Esophagus squamous epithelium (tissue), 5 donors: ENCODE data around the gene DOK6. TPM values are rescaled to one million over a fixed set of nuclear protein-coding genes. Genes with fewer than 3 reads are reported as not detected.

Experiments
- DNase-seq: peaks from one replicate; lab custom pipeline; 2025; lab: John Stamatoyannopoulos, UW
- H3K27ac ChIP-seq, 4 donors: fragments of 200-600 bp; sonication (generic); one replicate each; pipeline ENCODE4 v1.5.1; 2016 to 2019; ENCODE audit warnings: mild to moderate bottlenecking in 1 of 4
- H3K27me3 ChIP-seq, 4 donors: fragments of 200-600 bp; sonication (generic); 1 replicate in 3 of 4; 2 replicates in 1 of 4; pipeline versions ENCODE4 v1.5.1 to v1.6.0; 2017 to 2021; ENCODE audit warnings: antibody characterized with exemption in 1 of 4
- H3K36me3 ChIP-seq, 3 donors: fragments of 200-600 bp; sonication (generic); one replicate each; pipeline ENCODE4 v1.5.1; 2016 to 2019
- H3K4me1 ChIP-seq, 3 donors: fragments of 200-600 bp; sonication (generic); one replicate each; pipeline ENCODE4 v1.5.1; 2017 to 2019
- H3K4me3 ChIP-seq, 4 donors: fragments of 200-600 bp; sonication (generic); 1 replicate in 3 of 4; 2 replicates in 1 of 4; pipeline ENCODE4 v1.5.1; 2016 to 2019; ENCODE audit warnings: mild to moderate bottlenecking in 2 of 4, moderate library complexity in 1 of 4
- H3K9me3 ChIP-seq, 3 donors: fragments of 200-600 bp; sonication (generic); one replicate each; pipeline ENCODE4 v1.5.1; 2016 to 2019
- POLR2A ChIP-seq, 4 donors: fragments of 450-650 bp; IDR thresholded peaks; one replicate each; pipeline ENCODE4 v1.6.1; 2017; ENCODE audit warnings: antibody characterized with exemption in 4 of 4, mild to moderate bottlenecking in 4 of 4, moderate library complexity in 3 of 4
- WGBS, 2 donors: methylation state at CpG; one replicate each; pipeline ENCODE4 v1.1.5; 2018; 5-methylcytosine and 5-hydroxymethylcytosine counted together
- intact Hi-C: fragments of 100-400 bp; cut with DNase I; formaldehyde crosslinking; loops from one replicate; pipeline ENCODE4 v1.15.0; 2022
- total RNA-seq, 4 donors: library from RNA; depleted of rRNA; stranded (reverse); fragments of >200 nt; gene quantifications; one replicate each; pipeline ENCODE4 v1.1.0, GENCODE V29; 2016
- TF ChIP-seq, protein P1 (sequence below), 6 experiments: fragments of 450-650 bp in 4 of 6; fragments of 200-600 bp in 2 of 6; sonication (generic) in 2 of 6; IDR thresholded peaks; one replicate each; pipeline ENCODE4 v1.5.1; 2016 to 2019; ENCODE audit warnings: antibody characterized with exemption in 6 of 6, mild to moderate bottlenecking in 4 of 6, moderate library complexity in 4 of 6
- donor health status: DM: yes; HTN: yes; CAD: no.

DOK6 gene
- total RNA-seq, 4 donors from 2014 or later, result 0.57 to 0.88 TPM; not detected in 2

DNA sequence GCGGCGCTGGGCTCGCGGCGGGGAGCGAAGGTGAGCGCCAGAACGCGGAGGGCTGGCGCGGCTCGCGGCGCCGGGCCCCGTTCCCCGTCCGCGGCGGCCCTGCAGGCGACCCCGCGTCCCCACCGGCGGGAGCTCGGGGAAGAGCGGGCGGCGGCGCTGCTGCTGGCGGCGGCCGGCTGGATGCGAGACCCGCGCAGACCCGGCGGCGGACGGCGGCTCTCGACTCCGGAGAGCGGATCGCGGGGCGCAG is 213 bp downstream of the DOK6 start:
- Histone ChIP-seq H3K4me3 (peak overlapping the region; percentile 22 to 63 (median 50)), H3K36me3 (no peaks in the 10 kb centered on the region), H3K27ac (peak overlapping the region in 3 of 4 donors; percentile 25 to 73 (median 42)), H3K27me3 (peaks cover 0 to 62% (median 7%) of the 10 kb centered on the region in 4 donors), H3K9me3 (no peaks in the 10 kb centered on the region), H3K4me1 (peaks cover 0 to 26% (median 0%) of the 10 kb centered on the region in 3 donors)
- intact Hi-C loops, result no loop called here
- no peak for DNase-seq
- TF ChIP-seq, protein P1, sequence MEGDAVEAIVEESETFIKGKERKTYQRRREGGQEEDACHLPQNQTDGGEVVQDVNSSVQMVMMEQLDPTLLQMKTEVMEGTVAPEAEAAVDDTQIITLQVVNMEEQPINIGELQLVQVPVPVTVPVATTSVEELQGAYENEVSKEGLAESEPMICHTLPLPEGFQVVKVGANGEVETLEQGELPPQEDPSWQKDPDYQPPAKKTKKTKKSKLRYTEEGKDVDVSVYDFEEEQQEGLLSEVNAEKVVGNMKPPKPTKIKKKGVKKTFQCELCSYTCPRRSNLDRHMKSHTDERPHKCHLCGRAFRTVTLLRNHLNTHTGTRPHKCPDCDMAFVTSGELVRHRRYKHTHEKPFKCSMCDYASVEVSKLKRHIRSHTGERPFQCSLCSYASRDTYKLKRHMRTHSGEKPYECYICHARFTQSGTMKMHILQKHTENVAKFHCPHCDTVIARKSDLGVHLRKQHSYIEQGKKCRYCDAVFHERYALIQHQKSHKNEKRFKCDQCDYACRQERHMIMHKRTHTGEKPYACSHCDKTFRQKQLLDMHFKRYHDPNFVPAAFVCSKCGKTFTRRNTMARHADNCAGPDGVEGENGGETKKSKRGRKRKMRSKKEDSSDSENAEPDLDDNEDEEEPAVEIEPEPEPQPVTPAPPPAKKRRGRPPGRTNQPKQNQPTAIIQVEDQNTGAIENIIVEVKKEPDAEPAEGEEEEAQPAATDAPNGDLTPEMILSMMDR (IDR thresholded peaks at IDR 0.05), result no peak
- no peak for TF ChIP-seq POLR2A (IDR thresholded peaks at IDR 0.05)
- no CpG with 5 or more reads among the region's 47 CpGs for WGBS, 2 donors

DNA sequence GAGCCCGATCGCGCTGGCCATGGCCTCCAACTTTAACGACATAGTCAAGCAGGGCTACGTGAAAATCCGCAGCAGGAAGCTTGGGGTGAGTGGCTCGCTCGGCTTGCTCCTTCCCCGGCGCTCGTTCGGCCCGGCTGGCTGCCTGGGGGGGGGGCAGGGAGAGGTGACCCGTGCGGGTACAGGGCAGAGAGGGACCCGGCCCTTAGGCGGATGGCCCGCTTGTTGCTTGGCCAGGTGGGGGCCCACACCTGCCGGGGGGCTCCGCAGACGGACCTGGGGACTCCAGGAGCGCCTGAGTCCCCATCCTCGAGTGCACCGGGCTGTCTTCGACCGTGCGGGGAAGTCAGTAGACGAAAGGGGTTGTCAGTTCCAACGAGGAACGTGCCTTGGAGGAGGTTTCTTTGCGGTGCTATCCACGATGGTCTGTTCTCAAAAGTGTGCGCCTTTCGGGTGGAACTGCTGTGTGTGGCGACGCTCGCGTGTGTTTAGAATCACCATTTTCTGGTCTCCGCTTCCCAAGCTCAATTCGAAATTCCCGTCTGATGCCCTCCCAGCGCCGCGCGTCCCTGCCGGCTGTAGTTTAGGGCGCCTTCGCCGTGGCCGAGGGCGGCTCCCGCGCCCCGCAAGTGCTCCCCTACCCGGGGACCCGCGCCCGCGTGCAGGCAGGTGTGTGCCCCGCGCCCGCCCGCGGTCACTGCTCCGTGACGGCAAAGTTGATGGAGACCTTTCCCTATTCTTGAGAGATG is 711 bp downstream of the DOK6 start:
- peaks cover 0 to 26% (median 0%) of the 10 kb centered on the region in 3 donors for H3K4me1 ChIP-seq
- H3K9me3 ChIP-seq, result no peaks in the 10 kb centered on the region
- no peaks in the 10 kb centered on the region for H3K36me3 ChIP-seq
- TF ChIP-seq, protein P1 (IDR thresholded peaks at IDR 0.05), result no peak
- no peak for TF ChIP-seq POLR2A (IDR thresholded peaks at IDR 0.05)
- WGBS, 2 donors, result 7 to 15% methylated on average over 3 to 29 of the region's 66 CpGs
- peak overlapping the region in 3 of 4 donors; percentile 25 to 73 (median 42) for H3K27ac ChIP-seq
- H3K27me3 ChIP-seq, result peaks cover 0 to 62% (median 7%) of the 10 kb centered on the region in 4 donors
- intact Hi-C loops, result no loop called here
- DNase-seq, result no peak
- peak overlapping the region; percentile 22 to 63 (median 50) for H3K4me3 ChIP-seq

DNA sequence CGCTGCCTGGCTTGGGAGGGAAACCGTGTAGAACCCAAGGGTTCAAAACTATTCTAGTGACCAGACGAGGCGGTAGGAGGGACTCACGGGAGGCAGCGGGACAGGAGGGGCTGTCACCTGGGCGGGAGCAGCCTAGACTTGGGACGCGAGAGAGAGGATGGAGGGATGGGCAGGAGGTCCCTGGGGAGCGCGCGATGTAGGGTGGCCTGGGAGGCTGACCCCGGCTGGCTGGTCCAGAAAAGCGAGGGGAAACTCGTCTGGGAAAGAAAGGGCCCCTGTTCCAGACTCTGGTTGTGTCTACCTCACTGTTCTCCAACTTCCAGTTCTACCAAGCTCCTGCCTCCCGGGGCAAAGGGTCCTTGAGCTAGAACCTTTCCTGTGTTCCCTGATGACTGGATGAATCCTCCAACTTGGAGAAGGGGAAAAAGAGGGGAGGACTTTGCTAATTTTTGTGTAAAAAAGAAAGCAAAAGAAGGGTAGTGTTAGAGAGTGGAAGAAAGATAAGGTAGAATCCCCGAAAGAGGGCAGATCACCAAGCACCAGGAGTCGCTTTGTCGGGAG is 1.4 kb downstream of the DOK6 start:
- intact Hi-C loops, result no loop called here
- H3K4me3 ChIP-seq, result peak overlapping the region; percentile 22 to 63 (median 50)
- WGBS, 2 donors, result 17 to 50% methylated on average over 5 to 11 of the region's 19 CpGs
- no peak for DNase-seq
- peaks cover 0 to 26% (median 0%) of the 10 kb centered on the region in 3 donors for H3K4me1 ChIP-seq
- TF ChIP-seq POLR2A (IDR thresholded peaks at IDR 0.05), result no peak
- TF ChIP-seq, protein P1 (IDR thresholded peaks at IDR 0.05), result no peak
- H3K36me3 ChIP-seq, result no peaks in the 10 kb centered on the region
- no peaks in the 10 kb centered on the region for H3K9me3 ChIP-seq
- H3K27me3 ChIP-seq, result peaks cover 0 to 62% (median 7%) of the 10 kb centered on the region in 4 donors
- peak overlapping the region in 1 of 4 donors; percentile 73 for H3K27ac ChIP-seq

DNA sequence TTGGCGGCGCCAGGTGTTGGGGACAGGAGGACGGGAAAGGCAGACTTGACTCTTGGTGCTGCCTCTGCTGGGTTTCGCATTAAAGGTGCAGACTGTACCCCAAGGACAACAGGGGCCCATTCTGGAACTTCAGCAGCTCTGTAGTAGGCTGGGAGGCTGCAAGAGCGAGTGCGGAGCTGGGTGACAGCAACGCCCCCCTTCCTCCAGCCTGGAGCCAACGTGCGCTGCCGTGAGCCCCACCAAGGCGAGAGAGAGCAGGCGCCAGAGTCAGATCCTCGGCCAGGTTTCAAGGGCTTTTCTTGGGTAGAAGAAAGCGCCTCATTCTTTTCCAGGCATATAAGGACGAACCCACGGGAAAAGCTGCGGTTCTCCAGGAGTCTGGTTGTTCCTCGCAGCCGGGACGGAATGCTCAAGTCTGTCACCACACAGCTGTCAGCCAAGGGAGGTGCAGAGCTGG is 1.9 kb downstream of the DOK6 start:
- no peak for DNase-seq
- 13 to 30% methylated on average over 10 of the region's 20 CpGs for WGBS, 2 donors
- H3K27ac ChIP-seq, result no peak overlapping the region
- peak overlapping the region in 3 of 4 donors; percentile 10 to 63 (median 53) for H3K4me3 ChIP-seq
- TF ChIP-seq, protein P1 (IDR thresholded peaks at IDR 0.05), result no peak
- TF ChIP-seq POLR2A (IDR thresholded peaks at IDR 0.05), result no peak
- H3K36me3 ChIP-seq, result no peaks in the 10 kb centered on the region
- peaks cover 0 to 26% (median 0%) of the 10 kb centered on the region in 3 donors for H3K4me1 ChIP-seq
- intact Hi-C loops, result no loop called here
- H3K27me3 ChIP-seq, result peaks cover 0 to 62% (median 7%) of the 10 kb centered on the region in 4 donors
- H3K9me3 ChIP-seq, result no peaks in the 10 kb centered on the region

DNA sequence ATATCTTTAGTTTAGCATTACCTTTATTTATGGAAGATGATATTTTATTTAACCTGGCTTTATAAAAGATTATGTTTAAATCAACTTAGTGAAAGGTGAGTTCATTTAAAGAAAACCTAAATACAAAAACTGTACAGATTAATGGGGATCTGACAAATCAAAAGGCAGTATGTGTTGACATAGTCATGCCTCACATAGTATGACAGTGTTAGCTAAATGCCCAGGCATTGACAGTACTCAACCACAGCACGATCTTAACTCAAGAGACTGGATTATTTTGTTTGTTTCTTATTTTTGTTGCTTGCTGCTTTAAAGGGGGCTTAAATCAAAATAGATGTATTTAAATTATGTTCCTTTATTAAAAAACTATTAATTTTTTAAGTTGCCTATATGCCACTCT is 7.8 kb downstream of the DOK6 start:
- H3K4me3 ChIP-seq, result no peak overlapping the region
- TF ChIP-seq, protein P1 (IDR thresholded peaks at IDR 0.05), result no peak
- no peak for TF ChIP-seq POLR2A (IDR thresholded peaks at IDR 0.05)
- intact Hi-C loops, result no loop called here
- no peaks in the 10 kb centered on the region for H3K36me3 ChIP-seq
- no peaks in the 10 kb centered on the region for H3K9me3 ChIP-seq
- no peak overlapping the region for H3K27ac ChIP-seq
- H3K27me3 ChIP-seq, result peaks cover 0 to 11% (median 0%) of the 10 kb centered on the region in 4 donors
- WGBS, 2 donors, result 34 to 35% methylated on average over 1 of the region's 1 CpG
- no peaks in the 10 kb centered on the region for H3K4me1 ChIP-seq
- no peak for DNase-seq
